GM04504 (cell line): ENCODE measurements around the gene SLC22A25.
"Not testable (repeated sequence)": the region's sequence is repeated elsewhere in the genome, so short reads cannot be mapped to it uniquely, and the experiment has no call there.

Source experiments
- DNase-seq: peaks from one replicate; pipeline ENCODE4 v3.0.0-alpha.2; 2012; ENCODE audit warnings: low read depth

The SLC22A25 gene

DNA sequence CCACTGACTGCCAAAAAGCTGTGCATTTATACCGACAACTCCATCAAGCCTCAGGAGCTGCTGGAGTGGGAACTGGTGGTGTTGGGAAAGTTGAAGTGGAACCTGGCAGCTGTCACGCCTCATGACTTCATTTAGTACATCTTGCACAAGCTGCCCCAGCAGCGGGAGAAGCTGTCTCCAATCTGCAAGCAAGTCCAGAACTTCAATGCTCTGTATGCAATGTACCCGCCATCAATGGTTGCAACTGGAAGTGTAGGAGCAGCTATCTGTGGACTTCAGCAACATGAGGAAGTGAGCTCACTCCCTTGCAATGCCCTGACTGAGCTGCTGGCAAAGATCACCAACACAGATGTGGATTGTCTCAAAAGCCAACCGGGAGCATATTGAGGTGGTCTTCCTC is at the start of gene SLC22A25:
TSS of gene SLC22A25 (minus strand) at position 67 of the 400 bp plus-strand sequence. CDS start 13,947 bp downstream, outside the sequence.
- DNase-seq, result no peak

DNA sequence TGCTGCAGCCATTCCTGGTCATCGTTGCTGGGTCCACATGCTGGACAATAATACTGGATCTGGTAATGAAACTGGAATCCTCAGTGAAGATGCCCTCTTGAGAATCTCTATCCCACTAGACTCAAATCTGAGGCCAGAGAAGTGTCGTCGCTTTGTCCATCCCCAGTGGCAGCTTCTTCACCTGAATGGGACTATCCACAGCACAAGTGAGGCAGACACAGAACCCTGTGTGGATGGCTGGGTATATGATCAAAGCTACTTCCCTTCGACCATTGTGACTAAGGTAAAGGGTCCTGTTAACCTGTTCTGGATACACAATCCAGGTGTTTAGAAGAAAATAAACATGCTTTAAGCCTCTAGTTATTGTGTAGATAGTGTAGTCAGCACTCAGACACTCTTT is 46.9 kb upstream of the SLC22A25 start:
- no peak for DNase-seq

DNA sequence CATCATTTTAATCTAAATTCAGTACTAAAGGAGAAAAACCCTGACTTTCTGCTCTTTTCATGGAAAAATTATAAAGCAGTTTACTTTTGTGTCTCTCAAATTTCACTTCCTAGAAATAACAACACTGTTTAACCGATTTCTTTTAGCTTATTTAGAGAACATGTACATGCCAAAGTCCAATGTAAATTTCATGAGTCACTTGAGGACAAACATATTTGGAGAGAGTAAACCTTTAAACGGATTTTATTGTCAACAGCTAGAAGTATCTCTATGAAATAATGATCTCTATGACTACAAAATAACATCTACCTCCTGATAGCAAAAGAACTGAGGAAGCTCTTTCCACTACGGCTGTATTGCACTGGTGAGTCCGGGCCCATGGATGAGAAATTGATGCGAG is 46.3 kb upstream of the SLC22A25 start:
- DNase-seq, result no peak

DNA sequence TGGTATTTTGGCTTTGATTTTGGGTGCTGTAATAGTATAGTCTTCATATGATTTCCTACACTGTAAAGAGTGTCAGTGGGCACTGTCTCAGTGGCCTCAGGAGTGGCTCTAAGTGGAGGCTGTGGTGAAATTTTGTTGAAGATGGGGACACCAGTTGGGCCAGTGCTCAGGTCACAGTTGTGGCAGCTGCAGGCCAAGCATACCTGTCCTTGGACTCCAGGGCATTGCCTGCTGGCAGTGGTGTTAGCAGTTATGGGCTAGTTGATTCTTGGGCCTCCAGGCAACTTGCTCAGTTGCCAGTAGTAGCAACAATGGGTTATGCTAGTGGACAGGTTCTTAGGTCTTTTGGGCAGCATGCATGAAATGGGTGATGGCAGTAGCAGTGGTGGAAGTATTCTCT is 39.2 kb upstream of the SLC22A25 start:
- DNase-seq, result no peak

DNA sequence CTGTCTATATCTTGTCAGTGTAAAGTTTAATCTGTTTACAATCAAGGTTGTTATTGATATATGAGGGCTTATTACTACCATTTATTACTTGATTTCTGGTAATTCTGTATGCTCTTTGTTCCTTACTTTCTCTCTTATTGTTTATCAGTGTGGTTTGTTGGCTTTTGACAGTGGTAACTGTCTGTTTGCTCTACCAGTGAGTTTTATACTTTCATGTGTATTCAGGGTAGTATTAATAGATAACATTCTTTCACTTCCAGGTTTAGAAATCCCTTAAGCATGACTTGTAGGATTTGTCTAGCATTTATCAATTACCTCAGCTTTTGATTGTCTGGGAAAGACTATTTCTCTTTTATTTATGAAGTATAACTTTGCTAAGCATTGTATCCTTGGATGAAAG is 37.5 kb upstream of the SLC22A25 start:
- DNase-seq, result no peak

DNA sequence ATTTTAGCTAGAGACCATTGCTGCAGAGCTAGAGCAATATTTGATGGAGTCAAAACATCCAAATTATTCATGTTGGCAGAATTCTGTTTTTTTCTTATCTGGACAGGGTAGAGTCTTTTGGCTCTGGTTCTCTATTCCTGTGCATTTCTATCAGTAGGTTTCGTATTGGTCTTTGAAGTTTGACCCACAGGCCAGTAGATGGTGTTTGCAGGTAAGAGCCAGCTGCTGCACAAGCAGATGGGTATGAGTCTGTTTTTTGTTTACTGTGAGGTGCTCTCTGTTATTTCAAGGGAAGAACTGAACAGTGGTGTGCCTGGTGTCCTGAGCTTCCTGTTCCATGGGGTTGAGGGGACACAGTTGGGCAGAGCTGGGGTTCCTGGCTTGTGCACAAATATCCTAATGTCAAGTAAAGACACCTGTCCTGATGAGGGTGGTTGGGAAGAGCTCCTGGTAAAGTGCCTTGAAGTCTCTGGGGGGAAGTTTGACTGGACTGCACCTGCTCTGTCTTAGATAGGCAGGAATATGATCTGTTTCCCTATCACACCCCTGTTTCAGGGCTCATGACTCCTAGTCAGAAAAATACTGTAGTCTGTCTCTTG is 34.0 kb upstream of the SLC22A25 start:
- no peak for DNase-seq

DNA sequence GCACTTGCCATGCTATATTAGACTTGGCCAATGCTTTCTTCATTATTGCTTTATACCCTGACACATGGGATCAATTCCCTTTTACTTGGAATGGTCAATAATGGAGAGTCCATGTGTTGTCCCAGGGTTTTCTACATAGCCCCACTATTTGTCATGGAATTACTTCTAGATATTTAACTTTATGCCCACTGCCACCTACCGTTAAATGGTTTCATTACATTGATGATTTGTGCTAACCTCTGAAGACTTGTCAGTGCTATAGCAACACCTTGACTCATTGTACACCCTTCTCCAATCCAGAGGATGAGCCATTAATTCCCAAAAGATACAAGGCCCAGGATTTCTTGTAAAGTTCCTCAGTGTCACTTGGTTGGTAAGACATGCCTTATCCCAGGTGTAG is 31.4 kb upstream of the SLC22A25 start:
- no peak for DNase-seq

DNA sequence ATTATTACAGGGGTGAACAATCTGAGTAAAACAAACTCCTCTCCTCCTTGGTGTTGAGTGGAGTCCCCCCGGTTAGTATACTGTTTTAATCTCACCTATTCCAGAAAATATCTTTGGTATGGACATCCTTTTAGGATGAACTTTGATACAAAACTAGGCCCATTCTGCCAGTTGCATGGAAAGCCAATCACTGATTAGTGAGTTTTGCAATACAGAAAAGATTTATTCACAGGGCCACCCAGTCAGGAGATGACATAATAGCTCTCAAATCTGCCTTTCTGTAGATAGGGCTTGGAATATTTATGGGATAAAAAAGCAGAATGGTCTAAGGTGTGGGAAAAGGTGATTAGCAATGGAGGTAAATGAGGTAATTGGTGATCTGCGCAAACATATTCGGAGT is 30.3 kb upstream of the SLC22A25 start:
- DNase-seq, result no peak

DNA sequence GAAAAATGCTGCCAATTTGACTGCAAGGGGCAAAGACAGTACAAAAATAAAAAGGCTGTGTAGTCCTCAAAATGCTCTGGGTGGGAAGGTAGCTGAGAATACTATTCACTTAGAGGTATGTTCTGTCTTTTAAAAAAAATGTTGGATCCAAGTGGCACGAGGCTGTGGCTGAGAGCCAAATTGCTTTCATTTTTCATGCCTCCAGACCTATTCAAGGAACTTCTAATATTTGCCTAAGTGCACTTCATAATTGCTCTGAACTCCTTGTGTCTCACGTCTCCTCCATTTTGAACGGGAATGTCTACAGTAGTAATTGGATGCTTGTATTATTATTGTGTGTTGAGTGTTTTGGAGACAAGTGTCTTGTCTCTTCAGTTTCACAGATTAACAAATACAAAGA is 19.1 kb upstream of the SLC22A25 start:
- no peak for DNase-seq

DNA sequence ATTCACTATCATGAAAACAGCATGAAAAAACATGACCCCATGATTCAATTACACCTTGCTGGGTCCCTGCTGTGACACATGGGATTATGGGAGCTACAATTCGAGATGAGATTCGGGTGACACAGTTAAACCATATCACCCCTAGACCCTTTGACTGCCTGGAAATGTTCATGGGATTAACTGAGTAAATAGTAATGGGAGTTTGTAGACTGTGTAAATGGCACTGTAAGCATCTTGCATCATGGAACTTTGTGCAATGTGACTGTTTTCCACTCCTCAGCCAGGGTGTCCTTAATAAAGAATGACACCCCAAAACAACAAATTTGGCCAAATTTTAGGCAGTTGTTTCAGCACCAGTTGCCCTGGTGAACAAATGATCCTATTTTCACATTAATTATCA is 7.9 kb upstream of the SLC22A25 start:
- DNase-seq, result no peak

DNA sequence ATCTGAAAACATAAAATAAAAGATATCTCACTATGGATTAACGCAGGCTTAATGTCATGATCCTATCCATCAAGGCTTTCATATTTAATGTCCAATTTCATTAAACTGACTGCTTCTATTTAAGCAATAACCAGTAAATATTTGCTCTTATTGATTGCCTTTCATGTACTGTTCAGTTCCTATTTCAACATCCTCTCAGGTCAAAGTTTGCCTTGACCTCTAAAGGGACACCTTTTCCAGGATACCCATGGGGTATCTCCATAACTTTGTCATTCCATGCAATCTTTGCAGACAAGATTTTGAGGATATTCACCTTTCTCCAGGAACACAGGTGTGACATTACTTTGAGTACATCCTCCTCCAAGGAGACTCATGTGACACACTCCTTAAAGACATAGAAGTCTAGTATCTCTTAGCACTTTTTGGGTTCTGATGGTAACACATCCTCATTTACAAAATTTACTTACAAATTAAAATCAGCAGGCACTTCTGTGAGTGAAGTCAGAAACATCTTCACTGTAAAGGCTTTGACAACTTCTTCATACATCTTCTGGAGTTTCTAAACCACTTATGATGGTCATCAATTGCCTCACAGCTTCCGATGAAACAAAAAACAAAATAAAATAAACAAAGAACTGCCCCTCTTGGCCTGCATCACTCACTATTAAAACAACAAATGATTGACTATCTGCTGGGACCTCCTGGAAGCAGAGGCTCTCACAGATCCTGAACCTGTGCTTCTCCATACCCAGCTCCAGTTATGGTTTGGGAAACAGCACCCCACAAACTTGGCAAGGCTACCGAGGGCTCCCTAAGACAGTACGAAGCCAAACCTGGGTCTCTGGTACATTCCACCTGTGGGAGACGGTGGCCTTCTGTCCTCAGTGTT is 7.0 kb upstream of the SLC22A25 start:
- DNase-seq, result no peak

DNA sequence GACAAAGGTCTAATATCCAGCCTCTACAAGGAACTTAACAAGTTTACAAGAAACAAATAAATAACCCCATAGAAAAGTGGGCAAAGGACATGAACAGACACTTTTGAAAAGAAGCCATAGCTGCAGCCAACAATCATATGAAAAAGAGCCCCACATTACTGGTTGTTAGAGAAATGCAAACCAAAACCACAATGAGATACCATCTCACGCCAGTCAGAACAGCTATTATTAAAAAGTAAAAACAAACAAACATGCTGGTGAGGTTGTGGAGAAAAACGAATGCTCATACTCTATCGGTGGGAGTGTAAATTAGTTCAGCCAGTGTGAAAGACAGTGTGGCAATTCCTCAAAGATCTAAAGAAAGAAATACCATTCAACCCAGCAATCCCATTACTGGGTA is 5.6 kb upstream of the SLC22A25 start:
- no peak for DNase-seq

DNA sequence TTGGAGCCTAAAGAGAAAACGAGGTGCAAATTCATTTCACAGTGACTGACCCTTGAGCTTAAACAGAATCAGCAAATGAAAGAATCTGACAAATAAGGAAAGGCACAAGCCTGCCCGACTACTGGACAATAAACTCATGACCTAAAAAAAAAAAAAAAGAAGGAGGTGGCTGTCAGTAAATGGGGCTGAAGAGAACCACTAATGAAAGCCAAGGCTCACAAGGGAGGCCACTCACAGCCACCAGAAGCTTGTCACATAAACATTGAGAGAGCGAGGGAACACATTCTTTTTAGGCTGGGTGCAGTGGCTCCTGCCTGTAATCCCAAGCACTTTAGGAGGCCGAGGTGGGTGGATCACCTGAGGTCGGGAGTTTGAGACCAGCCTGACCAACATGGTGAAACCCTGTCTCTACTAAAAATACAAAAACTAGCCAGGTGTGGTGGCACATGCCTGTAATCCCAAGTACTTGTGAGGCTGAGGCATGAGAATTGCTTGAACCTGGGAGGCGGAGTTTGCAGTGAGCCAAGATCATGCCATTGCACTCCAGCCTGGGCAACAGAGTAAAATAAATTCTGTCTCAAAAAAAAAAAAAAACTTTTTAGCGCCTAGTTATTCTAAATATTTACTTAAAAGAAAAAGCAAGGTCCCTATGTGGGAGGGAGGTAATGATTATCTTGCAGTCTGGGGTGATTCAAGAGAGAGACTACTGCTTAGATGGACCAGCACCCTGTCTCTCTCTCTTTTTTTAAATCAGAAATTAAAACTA is 4.0 kb upstream of the SLC22A25 start:
- not testable (repeated sequence) for DNase-seq

DNA sequence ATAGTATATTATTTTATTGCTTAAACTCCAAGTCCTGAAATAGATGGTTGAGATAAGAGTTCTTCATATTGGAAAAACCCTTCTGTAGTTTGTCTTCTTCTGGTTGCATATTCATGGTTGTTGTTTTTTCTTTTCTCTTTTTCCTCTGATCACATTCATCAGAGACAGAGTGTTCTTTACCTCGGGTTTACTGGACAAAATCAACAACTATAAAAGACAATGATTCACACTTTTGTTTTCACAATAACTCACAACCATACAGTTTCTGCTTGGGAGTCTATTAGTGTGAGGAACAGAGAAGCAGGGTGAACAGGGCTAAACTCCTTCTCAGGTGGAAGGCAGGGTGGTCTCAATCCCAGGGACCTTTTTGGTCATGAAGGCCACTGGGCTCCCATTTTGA is 2.6 kb upstream of the SLC22A25 start:
- DNase-seq, result no peak

DNA sequence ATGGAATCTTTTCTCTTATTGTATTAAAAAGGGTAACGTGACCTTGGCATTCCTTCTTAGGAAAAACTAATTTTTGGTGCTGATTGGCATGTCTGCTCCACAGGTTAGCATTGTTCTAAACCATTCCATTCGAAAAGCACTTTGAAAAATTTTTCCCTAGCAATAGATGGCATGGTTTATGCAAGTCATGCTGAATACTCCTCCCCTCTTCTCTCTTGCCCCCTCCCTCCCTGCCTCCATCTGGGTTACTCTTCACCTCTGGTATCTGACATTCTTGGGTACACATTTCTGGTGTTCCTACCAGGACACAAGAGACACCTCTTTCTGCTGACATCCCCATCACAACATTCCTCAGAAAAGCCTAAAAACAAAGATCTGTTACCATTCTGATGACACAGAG is 1.5 kb upstream of the SLC22A25 start:
- no peak for DNase-seq

DNA sequence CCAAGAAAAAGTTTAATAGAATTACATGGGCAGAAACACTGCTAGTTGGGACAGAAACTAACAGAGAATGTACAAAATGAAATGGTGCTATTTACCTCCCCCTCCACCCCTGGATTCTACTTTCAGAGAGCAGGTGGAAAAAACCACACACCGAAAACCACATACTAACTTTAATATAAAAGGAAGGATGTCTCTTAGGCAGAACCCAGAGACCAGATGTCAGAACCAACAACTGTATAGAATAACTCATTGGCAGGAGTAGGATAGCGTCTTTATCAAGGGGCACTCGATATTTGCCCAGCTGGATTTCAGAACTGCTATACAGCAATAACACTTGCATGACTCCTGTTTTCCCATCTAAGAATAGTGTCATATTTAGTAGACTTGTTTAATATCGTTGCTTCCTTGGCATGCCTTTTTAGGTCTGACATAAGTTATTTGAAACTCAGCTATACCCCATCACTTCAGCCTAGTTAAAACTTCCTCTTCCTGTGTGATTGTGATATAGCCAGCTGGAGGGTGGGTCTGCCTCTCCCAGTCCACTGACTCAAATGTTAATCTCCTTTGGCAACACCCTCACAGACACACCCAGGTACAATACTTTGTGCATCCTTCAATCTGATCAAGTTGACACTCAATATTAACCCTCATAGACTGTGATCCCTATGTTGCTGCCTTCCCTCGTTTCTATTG is 1.2 kb downstream of the SLC22A25 start:
- no peak for DNase-seq

DNA sequence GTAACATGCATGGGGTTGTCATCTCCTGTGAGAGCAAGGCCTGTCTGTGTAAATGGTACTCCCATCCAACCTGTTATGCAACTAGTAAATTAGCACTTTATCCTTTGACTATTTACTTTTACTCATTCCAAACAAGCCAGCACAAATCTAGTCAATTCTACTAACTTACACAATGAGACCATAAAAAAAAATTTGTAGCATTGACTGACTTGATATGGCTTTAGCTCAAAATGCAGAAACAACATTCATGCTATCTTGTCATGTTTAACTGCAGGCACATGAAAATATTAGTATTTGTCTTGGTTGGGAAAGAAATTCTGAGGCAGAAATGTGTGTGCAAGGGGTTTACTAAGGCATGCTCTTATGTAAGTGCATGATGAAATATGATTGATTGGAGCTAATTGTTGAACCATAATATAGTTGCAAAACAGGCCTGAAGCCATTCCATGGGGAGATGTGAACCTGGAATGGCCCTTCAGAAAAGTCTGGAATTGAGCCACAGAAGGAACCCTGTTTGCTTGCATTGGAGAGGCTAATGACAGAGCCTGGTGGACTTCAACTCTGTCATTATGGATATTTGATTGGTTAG is 2.5 kb downstream of the SLC22A25 start:
- no peak for DNase-seq

DNA sequence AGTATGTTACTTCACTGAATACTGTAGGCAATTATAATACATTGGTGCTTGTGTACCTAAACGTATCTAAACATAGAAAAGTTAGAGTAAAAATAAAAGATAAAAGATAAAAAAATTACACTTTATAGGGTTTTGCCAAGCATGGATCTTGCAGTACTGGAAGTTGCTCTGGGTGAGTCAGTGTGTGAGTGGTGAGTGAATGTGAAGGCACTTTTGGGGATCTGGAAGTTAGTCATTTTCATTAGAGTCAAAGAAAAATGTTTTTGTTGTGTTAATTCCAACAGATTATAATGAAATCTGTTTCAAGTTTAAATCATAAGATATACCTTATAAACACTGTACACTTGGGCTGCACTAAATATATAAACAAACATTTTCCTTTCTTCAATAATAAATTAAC is 3.3 kb downstream of the SLC22A25 start:
- no peak for DNase-seq

DNA sequence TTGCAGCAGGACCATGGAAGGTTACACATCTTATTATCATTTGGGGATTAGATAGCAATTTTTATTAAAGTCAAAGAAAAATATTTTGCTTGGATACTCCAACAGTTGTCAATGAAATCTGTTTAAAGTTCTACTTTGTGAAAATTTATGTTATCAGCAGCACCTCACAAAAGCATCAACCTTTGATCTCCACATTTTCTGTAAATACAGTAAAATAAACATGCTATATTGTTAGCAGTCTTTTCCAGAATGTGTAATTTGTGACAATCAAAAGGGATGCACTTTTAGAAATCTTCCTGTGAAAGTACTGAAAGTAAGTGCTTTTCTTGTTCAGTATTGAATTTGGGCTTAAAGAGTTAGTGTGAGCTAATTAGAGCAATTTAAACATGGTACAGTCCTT is 4.1 kb downstream of the SLC22A25 start:
- no peak for DNase-seq

DNA sequence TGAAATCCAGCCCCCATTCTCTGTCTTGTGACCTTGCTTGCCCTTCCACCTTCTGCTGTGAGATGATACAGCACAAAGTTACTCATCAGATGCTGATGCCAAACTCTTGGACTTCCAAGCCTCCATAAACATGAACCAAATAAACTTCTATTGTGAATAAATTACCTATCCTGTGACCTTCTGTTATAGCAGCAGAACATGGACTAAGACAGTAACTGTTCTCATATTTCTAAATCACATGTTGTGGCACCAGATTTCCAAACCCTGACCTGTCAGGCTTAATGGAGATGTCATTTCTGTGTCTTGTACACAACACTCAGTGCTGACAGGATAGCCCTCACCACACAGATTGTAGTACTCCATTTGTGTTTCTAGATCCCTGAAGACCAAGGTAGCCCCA is 6.0 kb downstream of the SLC22A25 start:
- DNase-seq, result no peak

DNA sequence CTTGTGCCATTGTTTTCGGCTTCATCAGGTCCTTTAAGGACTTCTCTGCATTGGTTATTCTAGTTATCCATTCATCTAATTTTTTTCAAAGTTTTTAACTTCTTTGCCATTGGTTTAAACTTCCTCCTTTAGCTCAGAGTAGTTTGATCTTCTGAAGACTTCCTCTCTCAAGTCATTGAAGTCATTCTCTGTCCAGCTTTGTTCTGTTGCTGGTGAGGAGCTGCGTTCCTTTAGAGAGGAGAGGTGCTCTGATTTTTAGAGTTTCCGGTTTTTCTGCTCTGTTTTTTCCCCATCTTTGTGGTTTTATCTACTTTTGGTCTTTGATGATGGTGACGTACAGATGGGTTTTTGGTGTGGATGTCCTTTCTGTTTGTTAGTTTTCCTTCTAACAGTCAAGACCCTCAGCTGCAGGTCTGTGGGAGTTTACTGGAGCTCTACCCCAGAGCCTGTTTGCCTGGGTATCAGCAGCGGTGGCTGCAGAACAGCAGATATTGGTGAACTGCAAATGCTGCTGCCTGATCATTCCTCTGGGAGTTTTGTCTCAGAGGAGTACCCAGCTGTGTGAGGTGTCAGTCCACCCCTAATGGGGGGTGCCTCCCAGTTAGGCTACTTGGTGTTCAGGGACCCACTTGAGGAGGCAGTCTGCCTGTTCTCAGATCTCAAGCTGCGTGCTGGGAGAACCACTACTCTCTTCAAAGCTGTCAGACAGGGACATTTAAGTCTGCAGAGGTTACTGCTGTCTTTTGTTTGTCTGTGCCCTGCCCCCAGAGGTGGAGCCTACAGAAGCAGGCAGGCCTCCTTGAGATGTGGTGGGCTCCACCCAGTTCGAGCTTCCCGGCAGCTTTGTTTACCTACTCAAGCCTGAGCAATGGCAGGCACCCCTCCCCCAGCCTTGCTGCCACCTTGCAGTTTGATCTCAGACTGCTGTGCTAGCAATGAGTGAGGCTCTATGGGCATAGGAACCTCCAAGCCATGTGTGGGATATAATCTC is 7.6 kb downstream of the SLC22A25 start:
- DNase-seq, result not testable (repeated sequence)
